Measurements from ENCODE around the gene AEBP1.

AEBP1 gene

GRCh38 chr7:44149571-44150465 lies 45.7 kb downstream of the AEBP1 start:
- TF ChIP-seq CTCF (IDR thresholded peaks at IDR 0.05; ENCODE audit: extremely low read depth, missing control alignments), result no peak
- DNase-seq (ENCODE audit: low spot score), result no peak

GRCh38 chr7:44150466-44150832 lies 46.3 kb downstream of the AEBP1 start:
- no peak for TF ChIP-seq CTCF (IDR thresholded peaks at IDR 0.05; ENCODE audit: extremely low read depth, missing control alignments)
- peak; percentile 58 for DNase-seq (ENCODE audit: low spot score)

- TF ChIP-seq CTCF (IDR thresholded peaks at IDR 0.05; ENCODE audit: extremely low read depth, missing control alignments), result no peak
- no peak for DNase-seq (ENCODE audit: low spot score)
These were observed 47.1 kb downstream of the AEBP1 start for GRCh38 chr7:44150966-44151941.

GRCh38 chr7:44151956-44152355 lies 47.8 kb downstream of the AEBP1 start:
- DNase-seq (ENCODE audit: low spot score), result no peak
- no peak for TF ChIP-seq CTCF (IDR thresholded peaks at IDR 0.05; ENCODE audit: extremely low read depth, missing control alignments)

- no peak for TF ChIP-seq CTCF (IDR thresholded peaks at IDR 0.05; ENCODE audit: extremely low read depth, missing control alignments)
- no peak for DNase-seq (ENCODE audit: low spot score)
These were observed 49.1 kb downstream of the AEBP1 start for GRCh38 chr7:44152971-44153947.

GRCh38 chr7:44153948-44154335 lies 49.8 kb downstream of the AEBP1 start:
- no peak for DNase-seq (ENCODE audit: low spot score)
- TF ChIP-seq CTCF (IDR thresholded peaks at IDR 0.05; ENCODE audit: extremely low read depth, missing control alignments), result no peak

All from GM20000 (cell line).